Stimulated activated CD8-positive, alpha-beta memory T cell treated with anti-CD3 and anti-CD28 coated beads, Interleukin-4, amount 100 ng/mL, for 24 hours (primary cell): ENCODE measurements around the gene STAT6.

Source experiments
- DNase-seq: peaks from one replicate; pipeline ENCODE4 v3.0.0-alpha.2; 2020; ENCODE audit warnings: low read depth

Gene STAT6

GRCh38 chr12:57146092-57146491 lies 34.9 kb upstream of the STAT6 start:
- no peak for DNase-seq

GRCh38 chr12:57145460-57146059 lies 34.4 kb upstream of the STAT6 start:
- DNase-seq, result no peak

- DNase-seq, result no peak
These were observed 32.3 kb upstream of the STAT6 start for GRCh38 chr12:57143454-57143853.

GRCh38 chr12:57142727-57143126 lies 31.6 kb upstream of the STAT6 start:
- no peak for DNase-seq

- DNase-seq, result no peak
These were observed 31.0 kb upstream of the STAT6 start for GRCh38 chr12:57142121-57142520.

GRCh38 chr12:57141249-57141648 lies 30.1 kb upstream of the STAT6 start:
- DNase-seq, result no peak

GRCh38 chr12:57139796-57140649 lies 28.9 kb upstream of the STAT6 start:
- DNase-seq, result no peak

- DNase-seq, result no peak
These were observed 27.5 kb upstream of the STAT6 start for GRCh38 chr12:57138526-57139272.

- DNase-seq, result no peak
These were observed 24.6 kb upstream of the STAT6 start for GRCh38 chr12:57135527-57136326.

GRCh38 chr12:57134949-57135348 lies 23.8 kb upstream of the STAT6 start:
- no peak for DNase-seq

GRCh38 chr12:57133916-57134315 lies 22.8 kb upstream of the STAT6 start:
- DNase-seq, result no peak

- no peak for DNase-seq
These were observed 21.9 kb upstream of the STAT6 start for GRCh38 chr12:57133013-57133569.

- no peak for DNase-seq
These were observed 21.0 kb upstream of the STAT6 start for GRCh38 chr12:57131896-57132744.

- no peak for DNase-seq
These were observed 19.8 kb upstream of the STAT6 start for GRCh38 chr12:57130941-57131340.

GRCh38 chr12:57129889-57130288 lies 18.7 kb upstream of the STAT6 start:
- no peak for DNase-seq

GRCh38 chr12:57129321-57129842 lies 18.2 kb upstream of the STAT6 start:
- DNase-seq, result no peak

- no peak for DNase-seq
These were observed 17.5 kb upstream of the STAT6 start for GRCh38 chr12:57128519-57129247.

GRCh38 chr12:57127726-57128518 lies 16.8 kb upstream of the STAT6 start, which contains the start of gene LRP1:
Gene LRP1 (plus strand): TSS chr12:57128483. CDS start chr12:57128965, 482 bp downstream.
- DNase-seq, result peak; percentile 56
